Glomerular visceral epithelial cell (primary cell): ENCODE results near the gene EPN1.

Source experiments
- DNase-seq: peaks from one replicate; pipeline ENCODE4 v3.0.0-alpha.2; 2016; ENCODE audit errors: extremely low spot score

The EPN1 gene

GRCh38 chr19:55674841-55675660 lies at the start of gene EPN1:
Gene EPN1, plus strand, starts transcription at chr19:55675226. Its CDS starts 3,402 bp downstream, at chr19:55678628.
- peak; percentile 97 for DNase-seq

GRCh38 chr19:55626350-55626749 lies 48.7 kb upstream of the EPN1 start:
- DNase-seq, result no peak

- peak; percentile 94 for DNase-seq
Measured at GRCh38 chr19:55632463-55632834, 42.6 kb upstream of the EPN1 start.

GRCh38 chr19:55633861-55634260 lies 41.2 kb upstream of the EPN1 start:
- no peak for DNase-seq

GRCh38 chr19:55635334-55635717 lies 39.7 kb upstream of the EPN1 start:
- DNase-seq, result no peak

DNA sequence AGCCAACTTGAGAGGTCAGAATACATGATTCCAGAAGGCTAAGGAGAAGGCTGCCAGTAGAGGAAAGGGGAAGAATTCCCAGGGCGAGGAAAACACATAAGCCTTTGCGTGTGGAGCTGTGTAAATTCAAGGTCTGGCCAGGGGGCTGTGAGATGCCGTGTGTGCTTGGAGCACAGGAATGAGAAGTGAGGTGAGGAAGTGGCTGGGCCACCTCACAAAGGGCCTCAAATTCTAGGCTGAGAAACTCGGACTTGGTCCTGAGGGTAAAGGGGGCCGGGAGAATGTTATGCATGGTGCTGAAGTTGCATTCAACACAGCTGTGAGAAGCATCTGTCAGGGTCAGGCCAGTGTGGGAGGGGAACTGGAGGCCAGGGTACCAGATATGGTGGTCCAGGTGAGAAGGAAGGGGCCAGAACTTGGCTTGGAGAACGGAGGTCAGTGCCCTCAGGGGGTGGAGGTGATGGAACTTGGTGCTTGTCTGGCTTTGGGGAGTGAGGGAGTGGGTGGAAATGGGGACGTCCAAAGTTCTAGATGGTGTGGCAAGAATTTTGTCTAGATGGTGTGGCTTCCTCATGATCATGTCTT lies 39.1 kb upstream of the EPN1 start:
- no peak for DNase-seq

- no peak for DNase-seq
Measured at GRCh38 chr19:55636723-55637122, 38.3 kb upstream of the EPN1 start.

- DNase-seq, result no peak
Measured at GRCh38 chr19:55637534-55637933, 37.5 kb upstream of the EPN1 start.

DNA sequence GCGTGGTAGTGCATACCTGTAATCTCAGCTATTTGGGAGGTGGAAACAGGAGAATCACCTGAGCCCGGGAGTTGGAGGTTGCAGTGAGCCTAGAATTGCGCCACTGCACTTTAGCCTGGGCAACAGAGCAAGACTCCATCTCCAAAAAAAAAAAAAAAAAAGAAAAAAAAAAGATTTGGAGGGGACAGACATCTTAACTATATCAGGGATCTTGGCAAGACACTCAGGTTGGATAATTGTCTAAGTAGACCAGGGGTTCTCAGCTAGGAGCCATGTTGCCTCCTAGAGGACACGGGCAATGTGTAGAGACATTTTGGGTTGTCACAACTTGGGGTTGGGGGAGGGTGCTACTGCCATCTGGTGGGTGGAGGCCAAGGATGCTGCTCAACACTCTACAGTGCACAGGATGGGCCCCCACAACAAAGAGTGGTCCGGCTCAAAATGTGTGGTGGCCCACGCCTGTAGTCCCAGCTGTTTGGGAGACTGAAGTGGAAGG lies 36.1 kb upstream of the EPN1 start:
- DNase-seq, result peak; percentile 51

DNA sequence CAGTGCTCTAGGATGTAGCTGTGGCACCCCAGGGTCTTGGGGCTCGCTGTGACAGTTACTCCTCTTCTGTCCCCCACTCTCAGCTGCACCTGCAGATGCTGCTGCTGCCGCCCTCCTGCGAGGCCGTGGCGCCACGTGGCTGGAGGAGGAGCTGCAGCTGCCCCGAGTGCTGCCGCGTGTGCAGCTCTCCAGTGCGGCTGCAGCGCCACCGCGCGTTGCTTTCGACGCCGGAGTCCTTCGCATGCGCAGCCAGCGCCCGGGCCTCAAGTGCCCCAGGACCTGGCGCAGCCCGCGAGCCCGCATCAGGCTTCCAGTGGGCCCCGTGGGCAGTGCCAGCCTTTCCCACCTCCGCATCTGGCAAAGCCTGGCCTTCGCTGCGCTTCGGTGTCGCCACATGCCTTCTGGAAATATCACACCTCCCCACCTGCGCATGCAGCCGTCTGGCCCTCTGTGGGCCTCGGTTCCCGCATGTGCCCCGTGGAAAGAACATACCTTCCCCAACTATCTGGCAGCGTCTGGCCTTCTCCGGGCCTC lies 34.9 kb upstream of the EPN1 start:
- peak; percentile 64 for DNase-seq

DNA sequence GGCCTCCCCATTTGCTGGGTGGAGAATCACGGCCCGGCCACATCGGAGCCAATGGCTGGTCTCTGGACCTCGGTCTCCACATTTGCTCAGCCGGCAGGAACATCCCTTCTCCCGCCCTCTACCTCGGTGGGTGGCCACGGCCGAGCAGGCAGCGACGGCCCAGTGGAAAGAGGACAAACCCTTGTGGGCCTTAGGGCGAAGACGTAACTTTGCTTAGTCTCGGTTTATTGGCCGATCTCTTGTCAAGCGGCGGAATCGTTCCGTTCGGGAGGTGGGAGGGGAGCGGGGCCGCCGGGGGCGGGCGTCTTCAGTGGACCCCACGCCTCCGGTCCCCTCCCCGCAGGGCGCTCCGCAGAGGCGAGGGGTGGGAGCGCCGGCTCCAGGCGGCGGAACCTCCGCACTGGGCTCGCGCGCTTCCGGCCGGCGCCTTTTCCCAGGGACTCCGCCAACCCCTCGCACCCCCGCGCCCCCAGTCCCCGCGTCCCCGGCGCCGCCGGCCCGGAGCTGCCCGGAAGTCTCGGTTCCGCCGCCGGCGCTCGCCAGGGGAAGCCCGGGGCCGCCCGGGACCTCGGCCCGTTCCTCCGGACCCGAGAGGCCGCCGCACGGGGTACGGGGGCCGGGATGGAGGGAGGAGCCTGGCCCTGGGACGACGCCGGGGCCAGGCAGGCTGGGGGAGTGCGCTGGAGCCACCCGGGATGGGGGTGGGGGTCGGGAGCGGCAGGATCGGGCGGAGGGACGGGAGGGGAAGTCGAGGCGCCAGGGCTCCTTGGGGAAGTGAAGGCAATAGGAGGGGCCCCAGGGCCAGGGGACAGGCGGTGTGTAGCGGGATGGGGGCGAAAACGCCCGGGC lies 34.2 kb upstream of the EPN1 start, which contains the start of gene ZNF580:
Gene ZNF580 (plus strand): TSS at position 426 of the 849 bp plus-strand sequence. CDS start 1,507 bp downstream, outside the sequence.
- peak; percentile 87 for DNase-seq

- peak; percentile 46 for DNase-seq
Measured at GRCh38 chr19:55641426-55642152, 33.4 kb upstream of the EPN1 start.

- DNase-seq, result peak; percentile 36
Measured at GRCh38 chr19:55642153-55643002, 32.6 kb upstream of the EPN1 start.

- peak; percentile 83 for DNase-seq
Measured at GRCh38 chr19:55643003-55643886, 31.8 kb upstream of the EPN1 start, which contains the start of gene ZNF581. Gene ZNF581, plus strand, starts transcription at chr19:55643649. Its CDS starts 923 bp downstream, at chr19:55644572.

- DNase-seq, result peak; percentile 21
Measured at GRCh38 chr19:55643887-55644176, 31.2 kb upstream of the EPN1 start.

- DNase-seq, result no peak
Measured at GRCh38 chr19:55644191-55644833, 30.7 kb upstream of the EPN1 start.

- DNase-seq, result peak; percentile 62
Measured at GRCh38 chr19:55644842-55645511, 30.0 kb upstream of the EPN1 start.

DNA sequence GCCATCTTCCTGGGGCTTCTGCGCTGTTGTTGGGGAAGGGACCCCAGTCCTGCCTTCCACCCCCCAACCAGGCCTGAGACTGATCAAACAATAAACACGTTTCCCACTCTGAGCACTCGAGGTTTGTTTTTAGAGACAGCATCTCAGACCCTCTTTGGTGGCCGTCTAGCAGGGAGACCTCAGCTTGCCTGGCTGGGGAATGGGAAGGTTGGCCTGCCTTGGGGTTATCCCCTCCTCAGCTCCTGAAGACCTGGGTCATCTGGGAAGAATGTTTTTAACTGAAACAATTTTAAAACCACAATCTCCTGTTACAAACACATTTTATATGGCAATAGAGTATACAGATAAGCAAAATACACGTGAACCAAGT lies 29.5 kb upstream of the EPN1 start:
- DNase-seq, result no peak
